ENCODE data around the gene OPRL1. TPM values are rescaled to one million over a fixed set of nuclear protein-coding genes. Genes with fewer than 3 reads are reported as not detected.

OPRL1 gene
- total and polyA plus RNA-seq, 2 donors (not counting 1 experiment from before 2014, with no cell fraction given) = 3.5 to 6.2 TPM

- POLR2A ChIA-PET = no interaction called here
- no peaks in the 10 kb centered on the region for H4K20me1 ChIP-seq (ENCODE audit: control insufficient read depth, insufficient read depth, low read length, poor library complexity, severe bottlenecking)
Observed at GRCh38 chr20:64090165-64090564, 10.3 kb downstream of the OPRL1 start.

GRCh38 chr20:64091340-64091739 lies 11.5 kb downstream of the OPRL1 start:
- Histone ChIP-seq H3K4me3 (ENCODE audit: control extremely low read depth in 1 of 5, extremely low read depth in 1 of 5, insufficient read depth in 1 of 5, low read depth in 2 of 5, low read length in 4 of 5) (no peak overlapping the region), H3K9me3 (ENCODE audit: control extremely low read depth in 1 of 3, control insufficient read depth in 2 of 3, insufficient read depth in 1 of 3, low read length in 2 of 3) (peaks cover 0 to 18% (median 0%) of the 10 kb centered on the region in 3 donors), H3K4me2 (replicated peaks; ENCODE audit: low read depth, low read length, poor library complexity, severe bottlenecking) (no peak overlapping the region), H4K20me1 (ENCODE audit: control insufficient read depth, insufficient read depth, low read length, poor library complexity, severe bottlenecking) (no peaks in the 10 kb centered on the region), H3K4me1 (ENCODE audit: control insufficient read depth in 2 of 2, insufficient read depth in 2 of 2, low read length in 2 of 2) (peaks cover 0 to 14% of the 10 kb centered on the region in 2 donors), H3K27ac (ENCODE audit: low read length in 2 of 2) (no peak overlapping the region), H3K36me3 (replicated peaks in 1 of 2; ENCODE audit: control extremely low read depth in 1 of 2, control insufficient read depth in 1 of 2, extremely low read depth in 1 of 2, insufficient read depth in 2 of 2, low read length in 1 of 2) (no peaks in the 10 kb centered on the region), H3K27me3 (replicated peaks in 1 of 4; ENCODE audit: control extremely low read depth in 1 of 4, control insufficient read depth in 3 of 4, insufficient read depth in 4 of 4, low read length in 3 of 4) (peaks cover 0 to 4% (median 0%) of the 10 kb centered on the region in 4 experiments), H2AFZ (ENCODE audit: insufficient read depth, low read depth, low read length, poor library complexity, severe bottlenecking) (no peak overlapping the region), H3K9ac (ENCODE audit: low read length) (no peak overlapping the region), H3K79me2 (ENCODE audit: control insufficient read depth, insufficient read depth, low read length) (peaks cover 4% of the 10 kb centered on the region)
- no peak for DNase-seq
- Mint-ChIP-seq H3K4me3 (no peak overlapping the region), H3K27me3 (peaks cover 6% of the 10 kb centered on the region), H3K9me3 (ENCODE audit: insufficient read depth) (no peaks in the 10 kb centered on the region), H3K4me1 (peaks cover 22% of the 10 kb centered on the region), H3K27ac (no peak overlapping the region)
- WGBS (ENCODE audit: insufficient coverage) = 88% methylated on average over 19 of the region's 19 CpGs
- ChIA-PET CTCF (no interaction called here), POLR2A (no interaction called here)
- intact Hi-C loops (cut with micrococcal nuclease) = no loop called here
- ATAC-seq (ENCODE audit: low read depth) = no peak
- no peak for TF ChIP-seq CTCF (IDR thresholded peaks at IDR 0.05)
- no peak for TF ChIP-seq EZH2 (IDR thresholded peaks at IDR 0.05; ENCODE audit: borderline replicate concordance, insufficient read depth, low read depth, low read length, poor library complexity, severe bottlenecking)

More at GRCh38 chr20:64090165-64090564, 10.3 kb downstream of the OPRL1 start:
- Histone ChIP-seq H3K4me1 (ENCODE audit: control insufficient read depth in 2 of 2, insufficient read depth in 2 of 2, low read length in 2 of 2) (peaks cover 0 to 9% of the 10 kb centered on the region in 2 donors), H3K9me3 (ENCODE audit: control extremely low read depth in 1 of 3, control insufficient read depth in 2 of 3, insufficient read depth in 1 of 3, low read length in 2 of 3) (peaks cover 0 to 18% (median 0%) of the 10 kb centered on the region in 3 donors), H3K36me3 (replicated peaks in 1 of 2; ENCODE audit: control extremely low read depth in 1 of 2, control insufficient read depth in 1 of 2, extremely low read depth in 1 of 2, insufficient read depth in 2 of 2, low read length in 1 of 2) (no peaks in the 10 kb centered on the region), H2AFZ (ENCODE audit: insufficient read depth, low read depth, low read length, poor library complexity, severe bottlenecking) (no peak overlapping the region), H3K27me3 (replicated peaks in 1 of 4; ENCODE audit: control extremely low read depth in 1 of 4, control insufficient read depth in 3 of 4, insufficient read depth in 4 of 4, low read length in 3 of 4) (peaks cover 0 to 4% (median 0%) of the 10 kb centered on the region in 4 experiments), H3K27ac (ENCODE audit: low read length in 2 of 2) (no peak overlapping the region), H3K4me2 (replicated peaks; ENCODE audit: low read depth, low read length, poor library complexity, severe bottlenecking) (no peak overlapping the region), H3K4me3 (ENCODE audit: control extremely low read depth in 1 of 5, extremely low read depth in 1 of 5, insufficient read depth in 1 of 5, low read depth in 2 of 5, low read length in 4 of 5) (no peak overlapping the region), H3K9ac (ENCODE audit: low read length) (no peak overlapping the region), H3K79me2 (ENCODE audit: control insufficient read depth, insufficient read depth, low read length) (peaks cover 4% of the 10 kb centered on the region)
- Mint-ChIP-seq H3K9me3 (ENCODE audit: insufficient read depth) (no peaks in the 10 kb centered on the region), H3K27ac (peak overlapping the region; percentile 20), H3K4me3 (no peak overlapping the region), H3K27me3 (peaks cover 11% of the 10 kb centered on the region), H3K4me1 (peaks cover 14% of the 10 kb centered on the region)
- intact Hi-C loops (cut with micrococcal nuclease) = no loop called here
- no peak for ATAC-seq (ENCODE audit: low read depth)
- WGBS (ENCODE audit: insufficient coverage) = 90% methylated on average over 9 of the region's 10 CpGs
- CTCF ChIA-PET = no interaction called here
- no peak for TF ChIP-seq EZH2 (IDR thresholded peaks at IDR 0.05; ENCODE audit: borderline replicate concordance, insufficient read depth, low read depth, low read length, poor library complexity, severe bottlenecking)
- TF ChIP-seq CTCF (IDR thresholded peaks at IDR 0.05) = no peak
- DNase-seq = no peak

All from B cell (primary cell).